ENCODE measurements around the gene ABCB11.
"Not testable (repeated sequence)": the region's sequence is repeated elsewhere in the genome, so short reads cannot be mapped to it uniquely, and the experiment has no call there.

The ABCB11 gene

DNA sequence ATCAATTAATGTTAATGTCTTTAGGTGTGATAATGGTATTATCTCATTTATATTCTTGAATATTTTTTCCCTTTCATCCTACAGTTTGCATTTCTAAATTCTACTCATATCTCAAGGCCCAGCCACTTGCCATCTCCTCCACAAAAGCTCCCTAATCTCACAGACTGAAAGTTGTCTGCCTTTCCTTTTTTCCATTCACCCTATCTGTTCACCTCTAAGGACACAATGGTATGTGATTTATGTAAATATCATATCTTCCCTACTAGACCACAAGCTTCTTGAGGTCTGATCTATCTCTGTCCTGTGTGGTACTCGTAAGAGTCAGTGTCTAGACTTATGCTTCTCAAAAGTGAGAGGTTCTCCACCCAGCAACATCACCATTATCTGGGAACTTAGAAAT lies 137.0 kb downstream of the ABCB11 start:
- DNase-seq (ENCODE audit: low spot score) = no peak

- DNase-seq (ENCODE audit: low spot score) = no peak
These were observed 138.8 kb downstream of the ABCB11 start for GRCh38 chr2:168892327-168892726.

DNA sequence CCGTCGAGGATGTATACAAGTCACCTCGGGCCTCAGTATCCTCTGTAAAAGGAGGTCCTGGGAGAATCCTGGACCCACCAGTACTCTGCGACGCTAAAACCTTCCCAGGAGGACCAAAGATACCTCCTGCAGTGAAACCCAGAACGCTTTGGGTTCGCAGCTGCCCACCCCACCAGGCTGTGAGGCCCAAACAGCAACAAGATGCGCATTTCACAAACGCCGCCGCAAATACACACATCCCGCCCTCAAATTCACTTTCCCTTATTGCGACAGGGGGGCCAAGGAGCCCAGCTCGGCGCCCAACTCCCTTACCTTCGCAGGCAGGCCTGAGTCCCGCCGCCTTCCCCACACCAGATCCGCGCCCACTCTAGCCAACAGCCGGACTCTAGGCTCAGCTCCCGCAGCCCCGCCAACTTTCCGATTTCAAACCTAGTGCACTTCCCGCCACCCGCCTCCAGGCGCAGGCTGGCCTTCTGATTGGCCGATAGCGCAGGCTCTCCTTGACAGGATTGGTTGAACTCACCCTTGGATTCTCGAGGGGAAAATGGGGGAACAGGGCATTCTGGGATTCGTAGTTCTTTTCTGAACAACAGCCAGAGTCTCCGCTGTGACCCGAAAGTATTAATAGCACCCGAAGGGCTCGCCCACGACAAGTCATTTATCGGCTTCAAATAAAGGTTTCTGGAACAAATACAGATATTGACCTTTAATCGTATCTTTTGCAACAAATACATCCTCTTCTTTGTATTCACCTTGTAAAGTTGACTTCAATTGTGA lies 140.9 kb downstream of the ABCB11 start, which contains the start of gene SPC25:
TSS of gene SPC25 (minus strand) at position 425 of the 777 bp plus-strand sequence. CDS start 911 bp downstream, outside the sequence.
- DNase-seq (ENCODE audit: low spot score) = peak; percentile 96

DNA sequence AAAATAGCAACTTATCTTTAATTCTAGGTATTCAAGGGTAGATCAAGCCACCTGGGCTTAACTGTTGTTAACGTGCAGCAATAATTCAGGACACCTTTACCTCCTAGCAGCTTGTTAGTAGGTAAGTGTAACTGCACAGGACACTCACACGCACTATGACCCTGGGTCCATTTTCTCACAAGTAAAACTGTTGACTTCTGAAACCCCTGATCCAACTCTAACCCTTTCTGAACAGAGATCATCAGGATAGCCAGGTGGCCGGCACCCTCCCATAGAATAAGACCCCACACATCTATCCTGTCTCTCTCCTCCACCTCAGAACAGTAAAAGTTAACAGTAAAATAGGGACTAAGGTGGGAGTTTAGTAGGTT lies 141.5 kb downstream of the ABCB11 start:
- no peak for DNase-seq (ENCODE audit: low spot score)

DNA sequence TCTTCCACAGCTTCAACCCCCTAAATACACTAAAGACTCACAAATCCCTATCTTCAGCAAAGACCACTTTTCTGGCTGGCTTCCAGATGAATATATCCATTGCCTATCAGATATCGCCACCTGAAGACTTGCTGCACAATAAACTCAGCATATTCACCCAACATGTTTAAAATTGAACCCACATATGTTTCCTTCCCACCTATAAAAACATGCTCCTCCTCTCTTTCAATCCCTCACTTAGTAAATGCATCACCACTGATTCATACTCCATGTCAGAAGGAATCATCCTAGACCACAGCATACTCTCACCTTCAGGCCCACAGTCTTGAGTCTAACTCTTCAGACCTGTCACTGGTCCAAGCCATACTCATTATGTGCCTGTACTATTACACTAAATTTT lies 146.1 kb downstream of the ABCB11 start:
- no peak for DNase-seq (ENCODE audit: low spot score)

DNA sequence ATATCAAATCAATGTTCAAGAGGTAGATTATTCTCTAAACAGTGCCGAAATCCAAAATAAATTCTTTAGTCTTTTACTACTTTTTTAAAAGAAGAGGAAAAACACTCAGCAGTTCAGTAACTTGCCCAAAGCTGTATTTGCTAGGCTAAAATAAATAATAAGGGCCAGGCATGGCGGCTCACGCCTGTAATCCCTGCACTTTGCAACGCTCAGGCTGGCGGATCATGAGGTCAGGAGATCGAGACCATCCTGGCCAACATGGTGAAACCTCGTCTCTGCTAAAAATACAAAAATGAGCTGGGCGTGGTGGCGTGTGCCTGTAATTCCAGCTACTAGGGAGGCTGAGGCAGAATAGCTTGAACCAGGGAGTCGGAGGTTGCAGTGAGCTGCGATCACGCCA lies 149.0 kb downstream of the ABCB11 start:
- DNase-seq (ENCODE audit: low spot score) = not testable (repeated sequence)

GRCh38 chr2:168874368-168875054 lies 156.6 kb downstream of the ABCB11 start:
- DNase-seq (ENCODE audit: low spot score) = no peak

DNA sequence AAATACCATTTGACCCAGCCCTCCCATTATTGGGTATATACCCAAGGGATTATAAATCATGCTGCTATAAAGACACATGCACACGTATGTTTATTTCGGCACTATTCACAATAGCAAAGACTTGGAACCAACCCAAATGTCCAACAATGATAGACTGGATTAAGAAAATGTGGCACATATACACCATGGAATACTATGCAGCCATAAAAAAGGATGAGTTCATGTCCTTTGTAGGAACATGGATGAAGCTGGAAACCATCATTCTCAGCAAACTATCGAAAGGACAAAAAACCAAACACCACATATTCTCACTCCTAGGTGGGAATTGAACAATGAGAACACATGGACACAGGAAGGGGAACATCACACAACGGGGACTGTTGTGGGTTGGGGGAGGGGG lies 160.3 kb downstream of the ABCB11 start:
- not testable (repeated sequence) for DNase-seq (ENCODE audit: low spot score)

All from SK-N-DZ (cell line).